HFF-Myc (cell line): Measurements from ENCODE around the gene MCIDAS.

Source experiments
- DNase-seq: peaks from one replicate; pipeline ENCODE4 v3.0.0-alpha.2; 2011; ENCODE audit warnings: low read depth; ENCODE audit errors: extremely low read depth
- H3K4me3 ChIP-seq: replicated peaks from 2 replicates; pipeline ENCODE4 v1.5.1; 2011; ENCODE audit warnings: low read depth, mild to moderate bottlenecking, control low read depth, low read length
- CTCF ChIP-seq: IDR thresholded peaks from 2 replicates; pipeline ENCODE4 v1.5.1; 2012; ENCODE audit warnings: mild to moderate bottlenecking, low read depth, low read length, control low read depth; ENCODE audit errors: missing control alignments

The MCIDAS gene

GRCh38 chr5:55175781-55176175 lies 51.3 kb downstream of the MCIDAS start:
- H3K4me3 ChIP-seq, result no peak overlapping the region
- TF ChIP-seq CTCF, result no peak
- DNase-seq, result no peak

- no peak for TF ChIP-seq CTCF
- peak overlapping the region; percentile 36 for H3K4me3 ChIP-seq
- no peak for DNase-seq
Measured at GRCh38 chr5:55173687-55174230, 53.4 kb downstream of the MCIDAS start.

- DNase-seq, result no peak
- H3K4me3 ChIP-seq, result peak within 1 kb of the TSS; percentile 43
- no peak for TF ChIP-seq CTCF
Measured at GRCh38 chr5:55172937-55173686, 54.0 kb downstream of the MCIDAS start, which contains the start of gene CDC20B. TSS of gene CDC20B (minus strand) at chr5:55173177. CDS start at chr5:55173000, 177 bp downstream.

GRCh38 chr5:55172051-55172899 lies 54.8 kb downstream of the MCIDAS start:
- peak; percentile 66 for DNase-seq
- H3K4me3 ChIP-seq, result peak overlapping the region; percentile 43
- peak; percentile 68 for TF ChIP-seq CTCF

GRCh38 chr5:55171471-55171870 lies 55.6 kb downstream of the MCIDAS start:
- no peak overlapping the region for H3K4me3 ChIP-seq
- no peak for TF ChIP-seq CTCF
- no peak for DNase-seq
